ENCODE measurements around the gene PTPN7. TPM values are rescaled to one million over a fixed set of nuclear protein-coding genes. Genes with fewer than 3 reads are reported as not detected.

PTPN7 gene
- total and polyA plus RNA-seq, 10 of the 15 experiments (the other 5 are each of a cell fraction or from before 2014, with no cell fraction given), result 7.9 to 117 (median 102) TPM

GRCh38 chr1:202172015-202172355 is 11.6 kb upstream of the PTPN7 start (continued):
- no peak for TF ChIP-seq ZBTB11 (CRISPR knock-in tag; IDR thresholded peaks at IDR 0.05)

DNA sequence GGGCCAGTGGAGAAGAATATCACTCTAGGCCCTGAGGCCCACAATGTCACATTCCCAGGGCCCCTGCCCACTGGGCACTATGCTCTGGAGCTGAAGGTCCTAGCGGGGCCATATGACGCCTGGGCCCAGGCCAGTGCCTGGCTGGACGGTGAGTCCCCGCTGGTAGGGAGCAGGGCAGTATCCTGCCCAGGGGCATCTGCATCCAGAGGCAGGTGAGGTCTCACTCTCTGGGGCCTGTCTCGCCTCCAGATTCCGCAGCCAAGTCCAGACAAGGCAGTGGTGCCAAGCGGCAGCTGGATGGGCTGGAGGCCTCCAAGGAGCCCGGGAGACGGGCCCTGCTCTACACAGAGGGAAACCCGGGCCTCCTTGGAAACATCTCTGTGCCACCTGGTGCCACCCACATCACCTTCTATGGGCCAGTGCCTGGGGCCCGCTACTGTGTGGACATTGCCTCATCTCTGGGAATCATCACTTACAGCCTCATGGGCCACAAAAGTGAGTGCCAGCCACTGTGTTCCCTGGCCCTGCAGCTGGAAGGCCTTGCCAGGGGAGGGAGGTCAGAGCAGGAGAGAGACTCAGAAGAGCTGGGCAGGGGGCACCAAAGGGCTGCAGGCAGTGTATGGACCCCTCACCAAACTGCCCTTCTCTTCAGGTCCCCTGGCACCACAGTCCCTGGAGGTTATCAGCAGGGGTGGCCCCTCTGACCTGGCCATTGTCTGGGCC is 11.1 kb upstream of the PTPN7 start:
- ChIA-PET POLR2A (interaction anchor here (0.6 kb wide), 1 partner anchor 468 kb away, joined by 4 read pairs; no protein-coding TSS in a partner anchor), SMC1A (ENCODE audit: uncharacterized antibody, unreplicated experiment) (interaction anchor here (1.5 kb wide), 1 partner anchor 16 kb away, joined by 8 read pairs; no protein-coding TSS in a partner anchor), CTCF (interaction anchor here (2.1 to 2.8 kb wide), 2 partner anchors 17 to 36 kb away, joined by 5 to 10 read pairs; no protein-coding TSS in a partner anchor), RAD21 (ENCODE audit: unreplicated experiment) (no interaction called here)
- no peaks in the 10 kb centered on the region for H3K36me3 ChIP-seq (ENCODE audit: control insufficient read depth in 2 of 2, insufficient read depth in 2 of 2, low read length in 1 of 2)
- BruUV-seq (replicated peaks), result no TSS peak
- no peak overlapping the region for H3K27ac ChIP-seq (ENCODE audit: control insufficient read depth, insufficient read depth)
- H3K79me2 ChIP-seq (ENCODE audit: control insufficient read depth, insufficient read depth, low read length), result no peaks in the 10 kb centered on the region
- H4K20me1 ChIP-seq (ENCODE audit: control insufficient read depth, insufficient read depth), result no peaks in the 10 kb centered on the region
- in situ Hi-C loops (cut with MboI), result no loop called here
- intact Hi-C loops (cut with micrococcal nuclease; ENCODE audit: unreplicated experiment), result no loop called here
- TF ChIP-seq BMI1 (IDR thresholded peaks at IDR 0.05; ENCODE audit: borderline replicate concordance) (no peak), RELA (IDR thresholded peaks at IDR 0.05; ENCODE audit: borderline replicate concordance, partially characterized antibody) (no peak), HDAC6 (IDR thresholded peaks at IDR 0.05; ENCODE audit: unreplicated experiment) (no peak), E2F4 (IDR thresholded peaks at IDR 0.05; ENCODE audit: low read depth, low read length) (no peak), TCF7 (IDR thresholded peaks at IDR 0.05; ENCODE audit: borderline replicate concordance) (no peak), STAT1 (conservative IDR thresholded peaks at IDR 0.05) (no peak)
- DNase-seq (ENCODE audit: low read depth, low spot score) (no peak), FAIRE-seq (no peak), ATAC-seq (no peak)
- no peak overlapping the region for H3K4me2 ChIP-seq (ENCODE audit: control insufficient read depth, insufficient read depth)
- no peak overlapping the region for H2AFZ ChIP-seq (ENCODE audit: control insufficient read depth, low read depth, low read length)
- H3K4me1 ChIP-seq (ENCODE audit: control insufficient read depth, insufficient read depth, low read length), result no peaks in the 10 kb centered on the region
- H3K27me3 ChIP-seq (replicated peaks in 1 of 2; ENCODE audit: control insufficient read depth in 2 of 2, insufficient read depth in 2 of 2, low read length in 1 of 2), result no peaks in the 10 kb centered on the region
- H3K9me3 ChIP-seq (replicated peaks; ENCODE audit: control insufficient read depth, insufficient read depth, low read length), result no peaks in the 10 kb centered on the region
- no peak overlapping the region for H3K4me3 ChIP-seq
- WGBS (ENCODE audit: insufficient coverage, insufficient replicate concordance, low lambda C conversion rate, missing lambda C conversion rate), result 89% methylated on average over 11 of the region's 11 CpGs
- H3K9ac ChIP-seq (ENCODE audit: control insufficient read depth, insufficient read depth, low read length), result no peak overlapping the region
